Ovary (tissue), 9 donors: ENCODE results near the gene C1orf87. TPM values are rescaled to one million over a fixed set of nuclear protein-coding genes. Genes with fewer than 3 reads are reported as not detected.

Experiments
- DNase-seq, 5 donors: peaks; one replicate each; pipeline ENCODE4 v3.0.0-alpha.2; 2019 to 2020
- H3K27ac ChIP-seq, 2 donors: fragments of 200-600 bp; one replicate each; pipeline versions ENCODE4 v1.5.1 to v1.8.0; 2019 to 2022
- H3K27me3 ChIP-seq: fragments of 200-600 bp; one replicate; pipeline ENCODE4 v1.8.0; 2022
- H3K36me3 ChIP-seq: fragments of 200-600 bp; sonication (generic); one replicate; pipeline ENCODE4 v1.5.1; 2019
- H3K4me1 ChIP-seq: one replicate; pipeline ENCODE4 v1.8.1; 2013; ENCODE audit warnings: mild to moderate bottlenecking, moderate library complexity; ENCODE audit not compliant: insufficient read depth
- H3K4me3 ChIP-seq: fragments of 200-600 bp; sonication (generic); one replicate; pipeline ENCODE4 v1.5.1; 2017
- H3K9me3 ChIP-seq, 2 donors: fragments of 200-600 bp in 1 of 2; sonication (generic) in 1 of 2; one replicate each; pipeline versions ENCODE4 v1.5.1 to v1.8.1; 2013 to 2019; ENCODE audit warnings: mild to moderate bottlenecking in 1 of 2, moderate library complexity in 1 of 2
- CTCF ChIP-seq, 3 donors: fragments of 450-650 bp in 2 of 3; fragments of 200-600 bp in 1 of 3; IDR thresholded peaks; one replicate each; pipeline versions ENCODE4 v1.5.1 to v1.8.0; 2016 to 2022; ENCODE audit warnings: antibody characterized with exemption in 3 of 3, mild to moderate bottlenecking in 1 of 3
- EP300 ChIP-seq: sonication (generic); formaldehyde crosslinking; IDR thresholded peaks from one replicate; pipeline ENCODE4 v1.6.1; 2017; ENCODE audit warnings: antibody characterized with exemption
- POLR2A ChIP-seq: fragments of 450-650 bp; IDR thresholded peaks from one replicate; pipeline ENCODE4 v1.6.1; 2017; ENCODE audit warnings: antibody characterized with exemption, mild to moderate bottlenecking, moderate library complexity
- WGBS, 3 donors: extraction: QIAGEN DNeasy Blood & Tissue Kit in 1 of 3; methylation state at CpG; one replicate each; pipeline versions ENCODE4 v1.1.5 to v1.1.7; 2013 to 2017; 5-methylcytosine and 5-hydroxymethylcytosine counted together
- intact Hi-C, 4 donors: fragments of 100-400 bp; cut with DNase I; formaldehyde crosslinking; loops; one replicate each; pipeline versions ENCODE4 v1.11.0 to v1.15.1; 2022 to 2023
- polyA plus RNA-seq, 2 donors: library from polyadenylated mRNA; stranded (reverse); fragments of 200-250 nt in 1 of 2; fragments of 350-450 nt in 1 of 2; fragmentation: Illumina TruSeq in 1 of 2; extraction: RNeasy Lipid Tissue Mini Kit (QIAGEN cat#74804) in 1 of 2; gene quantifications; one replicate each; pipeline ENCODE4 v1.2.3, GENCODE V29; 2013 to 2014
- total RNA-seq, 7 donors: library from RNA; depleted of rRNA in 2 of 7; stranded (reverse); fragments of >200 nt in 2 of 7; fragmentation: NEBNext Ultra II Directional in 3 of 7; extraction: Animal tissue kit (Norgen Biotek cat#: 25700) in 3 of 7; gene quantifications; one replicate each; pipeline versions ENCODE4 v1.1.0 to v1.2.4, GENCODE V29; 2016 to 2023
- donor health status: DM: no; HTN: no; CAD: no; lungs with moderate emphysema.
- donor health status: DM: no; HTN: no; CAD: no.
- donor health status: Bipolar disorder and iron deficiency.
- donor health status: DM: yes; HTN: yes; CAD: no.
- donor health status: DM: no; HTN: no; CAD: no.
- donor health status: DM: yes; HTN: yes; CAD: no.

Gene C1orf87
- total and polyA plus RNA-seq, 9 donors = 0.04 to 17.6 (median 0.72) TPM; not detected in 2

DNA sequence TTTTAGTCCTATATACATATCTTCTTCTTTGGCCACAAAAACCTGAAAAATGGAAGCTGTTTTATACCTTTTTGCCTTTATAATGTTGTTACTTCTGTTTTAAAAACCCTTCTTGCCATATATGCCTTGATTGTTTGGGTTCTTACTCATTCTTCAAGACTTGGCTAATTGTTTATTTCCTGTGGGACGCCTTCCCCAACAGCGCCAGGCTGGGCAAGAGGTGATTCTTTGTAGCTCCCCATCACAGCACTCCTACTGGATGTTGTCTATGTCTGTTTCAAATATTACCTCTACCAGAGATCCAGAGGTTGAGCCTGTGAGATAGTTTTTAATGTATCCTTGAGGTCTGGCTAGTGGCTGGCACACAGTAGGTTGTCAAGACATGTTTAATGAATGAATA is 73.8 kb downstream of the C1orf87 start:
- no peak overlapping the region for H3K4me3 ChIP-seq
- 77 to 84% (median 81%) methylated on average over 2 of the region's 2 CpGs for WGBS, 3 donors
- H3K36me3 ChIP-seq = no peaks in the 10 kb centered on the region
- peaks cover 10% of the 10 kb centered on the region for H3K4me1 ChIP-seq
- H3K27ac ChIP-seq = no peak overlapping the region
- intact Hi-C loops = no loop called here
- DNase-seq = no peak
- H3K27me3 ChIP-seq = no peaks in the 10 kb centered on the region
- no peaks in the 10 kb centered on the region for H3K9me3 ChIP-seq
- TF ChIP-seq CTCF (IDR thresholded peaks at IDR 0.05) = no peak
- TF ChIP-seq EP300 = no peak
- TF ChIP-seq POLR2A = no peak

DNA sequence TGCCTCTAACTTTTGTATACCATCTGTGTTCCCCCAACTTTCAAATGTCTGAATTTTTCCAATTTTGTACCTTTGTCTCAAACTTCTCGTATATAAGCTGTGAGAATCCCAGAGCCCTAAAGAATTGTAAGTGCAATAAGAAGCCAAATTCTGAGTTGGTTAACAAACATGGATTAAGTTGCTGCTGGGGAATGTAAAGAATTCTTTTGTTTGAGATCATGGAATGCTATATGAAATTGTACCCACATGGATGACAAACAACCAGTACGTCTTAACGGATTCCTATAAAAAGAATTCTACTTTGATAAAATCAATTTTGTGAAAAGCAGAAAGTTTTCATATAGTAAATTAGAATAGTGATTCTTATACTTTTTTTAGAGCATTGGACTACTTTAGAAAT is 74.6 kb downstream of the C1orf87 start:
- DNase-seq = no peak
- Histone ChIP-seq H3K9me3 (no peaks in the 10 kb centered on the region), H3K27ac (no peak overlapping the region), H3K4me1 (peaks cover 12% of the 10 kb centered on the region), H3K4me3 (no peak overlapping the region), H3K27me3 (no peaks in the 10 kb centered on the region), H3K36me3 (no peaks in the 10 kb centered on the region)
- TF ChIP-seq POLR2A (no peak), EP300 (no peak), CTCF (IDR thresholded peaks at IDR 0.05) (no peak)
- intact Hi-C loops = no loop called here
- WGBS, 3 donors = 91 to 98% (median 91%) methylated on average over 3 of the region's 3 CpGs

DNA sequence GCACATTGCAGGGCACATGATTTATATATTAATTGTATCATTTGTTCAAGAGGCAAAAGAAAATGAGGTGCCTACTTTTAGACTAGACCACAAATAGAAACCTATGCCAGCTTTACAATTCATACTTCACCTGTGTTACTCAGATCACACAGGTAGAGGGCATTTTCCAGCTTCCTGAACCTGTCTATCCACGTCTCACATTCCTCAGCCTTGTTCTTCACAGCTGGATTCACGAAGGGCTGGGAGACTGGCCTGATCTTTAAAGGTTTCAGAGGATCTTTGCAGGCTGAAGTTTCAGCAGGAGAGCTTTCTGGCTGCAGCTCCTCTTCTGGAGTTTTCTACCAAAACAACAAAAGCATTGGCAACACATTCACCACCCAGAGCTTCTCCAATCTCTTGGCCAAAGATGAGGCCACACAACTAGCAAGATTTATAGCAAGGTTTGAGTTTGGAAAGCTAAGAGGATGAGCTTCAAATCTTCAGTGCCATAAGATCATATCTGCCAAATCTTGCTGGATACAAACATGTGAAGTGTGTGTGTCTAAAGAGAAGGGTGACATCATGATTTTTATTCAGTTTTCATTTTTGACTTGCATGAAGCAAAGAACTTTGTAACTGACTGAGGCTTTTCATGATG is 76.0 kb downstream of the C1orf87 start:
- H3K27ac ChIP-seq = no peak overlapping the region
- no peak for TF ChIP-seq POLR2A
- TF ChIP-seq EP300 = no peak
- no peak for TF ChIP-seq CTCF (IDR thresholded peaks at IDR 0.05)

DNA sequence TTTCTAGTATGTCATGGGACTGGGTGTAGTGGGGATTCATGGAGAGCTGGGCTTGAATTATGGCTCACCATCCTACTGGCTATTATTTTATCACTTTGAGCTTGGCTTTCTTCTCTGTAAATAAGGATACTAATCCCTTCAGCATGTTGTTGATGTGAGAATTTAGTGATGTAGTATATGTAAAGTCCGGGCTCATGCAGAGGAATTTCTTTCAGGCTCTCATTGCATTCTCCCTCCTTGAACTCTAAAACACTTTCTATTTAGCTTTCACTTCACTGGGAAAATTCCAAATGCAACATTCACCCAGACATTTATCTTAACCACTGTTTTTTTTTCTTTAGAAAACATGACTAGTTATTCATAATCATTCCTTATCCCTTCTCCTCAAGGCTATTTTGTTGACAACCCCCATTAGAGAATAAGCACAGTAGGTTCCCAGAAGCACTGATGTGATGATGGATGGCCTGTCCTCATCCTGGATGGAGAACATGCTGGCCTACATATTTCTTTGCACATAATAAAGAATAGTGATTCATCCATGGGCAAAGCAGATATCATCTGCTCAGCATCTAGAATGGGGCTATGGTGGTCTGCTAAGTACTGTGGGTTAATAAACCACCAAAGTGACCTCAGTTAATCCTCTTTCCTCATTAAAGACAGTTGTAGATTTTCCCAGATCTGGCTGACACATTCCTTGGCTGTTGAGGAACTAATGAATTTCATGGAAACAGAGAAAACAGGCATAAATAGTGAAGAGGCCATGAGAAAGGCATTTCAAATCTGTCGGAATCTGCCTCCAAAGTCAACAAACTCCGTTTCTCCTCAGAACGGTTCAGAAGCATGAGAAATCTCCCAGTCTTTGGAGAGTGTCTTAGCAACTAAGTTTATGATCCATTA is 79.0 kb downstream of the C1orf87 start:
- intact Hi-C loops = no loop called here

More for the DNA sequence above, 76.0 kb downstream of the C1orf87 start:
- Histone ChIP-seq H3K36me3 (no peaks in the 10 kb centered on the region), H3K9me3 (no peaks in the 10 kb centered on the region), H3K4me3 (no peak overlapping the region), H3K27me3 (no peaks in the 10 kb centered on the region), H3K4me1 (peaks cover 14% of the 10 kb centered on the region)
- DNase-seq = no peak
- WGBS, 3 donors = 50 to 64% (median 54%) methylated on average over 2 of the region's 2 CpGs
- intact Hi-C loops = no loop called here

More for the DNA sequence above, 79.0 kb downstream of the C1orf87 start:
- peak in 1 of 5 donors; percentile 46 for DNase-seq
- Histone ChIP-seq H3K4me1 (peaks cover 10% of the 10 kb centered on the region), H3K36me3 (no peaks in the 10 kb centered on the region), H3K27ac (peak overlapping the region in 1 of 2 donors; percentile 48), H3K27me3 (no peaks in the 10 kb centered on the region), H3K4me3 (no peak overlapping the region), H3K9me3 (no peaks in the 10 kb centered on the region)
- 5 to 11% (median 5%) methylated on average over 4 of the region's 4 CpGs for WGBS, 3 donors
- no peak for TF ChIP-seq CTCF (IDR thresholded peaks at IDR 0.05)
- TF ChIP-seq EP300 = peak; percentile 85
- TF ChIP-seq POLR2A = no peak
